ENCODE measurements around the gene ZSWIM5.
"Not testable (repeated sequence)": the region's sequence is repeated elsewhere in the genome, so short reads cannot be mapped to it uniquely, and the experiment has no call there.

Gene ZSWIM5

DNA sequence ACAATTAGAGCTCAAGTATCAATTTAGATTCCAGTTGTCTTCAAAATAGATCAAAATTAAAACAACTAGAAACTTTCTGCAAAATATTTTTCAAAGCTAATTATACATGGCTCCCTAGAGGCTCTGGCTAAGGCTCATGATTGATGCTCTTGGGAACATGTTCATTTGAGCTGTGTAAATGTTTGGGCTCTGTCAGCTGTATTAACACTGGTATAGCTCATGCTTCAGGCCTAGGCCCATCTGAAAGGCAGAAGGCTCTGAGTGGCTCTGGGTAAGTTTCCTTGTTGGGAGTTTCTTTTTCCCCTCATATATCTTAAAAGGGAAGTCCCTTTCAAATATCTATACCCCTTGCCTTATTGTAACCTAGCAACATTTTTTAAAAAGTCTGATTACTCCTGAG, 113.1 kb downstream of the ZSWIM5 start:
- no peak for DNase-seq (ENCODE audit: low spot score)

GRCh38 chr1:45089711-45090110, 116.7 kb downstream of the ZSWIM5 start:
- DNase-seq (ENCODE audit: low spot score): no peak

GRCh38 chr1:45084562-45084961, 121.8 kb downstream of the ZSWIM5 start:
- DNase-seq (ENCODE audit: low spot score): no peak

DNA sequence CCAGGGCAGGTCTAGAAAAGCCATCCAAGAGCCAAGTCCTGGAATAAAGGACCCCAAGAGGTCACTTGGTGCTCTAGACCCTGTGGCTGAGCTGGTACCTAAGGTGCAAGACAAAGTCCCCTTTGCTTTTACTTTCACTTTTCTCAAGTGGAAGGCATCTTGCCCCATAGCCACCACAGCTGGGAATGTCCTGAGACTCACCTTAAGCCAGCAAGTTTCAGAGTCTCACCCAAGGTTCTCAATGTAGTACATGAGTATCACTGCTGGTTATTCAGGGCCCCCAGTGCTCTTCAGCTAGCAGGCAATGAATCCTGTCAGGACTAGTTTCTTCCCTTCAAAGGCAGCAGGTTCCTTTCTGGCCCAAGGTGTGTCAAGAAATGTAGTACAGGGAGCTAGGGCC, 126.9 kb downstream of the ZSWIM5 start:
- no peak for DNase-seq (ENCODE audit: low spot score)

- DNase-seq (ENCODE audit: low spot score): not testable (repeated sequence)
Measured at GRCh38 chr1:45076959-45077358, 129.4 kb downstream of the ZSWIM5 start.

- no peak for DNase-seq (ENCODE audit: low spot score)
Measured at GRCh38 chr1:45071567-45071966, 134.8 kb downstream of the ZSWIM5 start.

GRCh38 chr1:45067806-45068205, 138.6 kb downstream of the ZSWIM5 start:
- no peak for DNase-seq (ENCODE audit: low spot score)

- no peak for DNase-seq (ENCODE audit: low spot score)
Measured at GRCh38 chr1:45065083-45065482, 141.3 kb downstream of the ZSWIM5 start.

DNA sequence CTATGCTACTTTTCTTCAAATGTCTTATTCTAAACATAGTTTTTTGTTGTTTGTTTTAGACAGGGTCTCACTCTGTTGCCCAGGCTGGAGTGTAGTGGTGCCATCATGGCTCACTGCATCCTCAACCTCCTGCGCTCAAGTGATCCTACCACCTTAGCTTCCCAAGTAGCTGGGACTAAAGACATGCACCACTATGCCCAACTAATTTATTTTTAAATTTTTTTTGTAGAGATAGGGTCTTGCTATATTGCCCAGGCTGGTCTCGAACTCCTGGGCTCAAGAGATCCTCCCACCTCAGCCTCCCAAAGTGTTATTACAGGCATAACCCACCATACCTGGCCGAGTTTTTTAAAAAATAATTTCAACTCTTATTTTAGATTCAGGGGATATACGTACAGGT, 143.9 kb downstream of the ZSWIM5 start:
- not testable (repeated sequence) for DNase-seq (ENCODE audit: low spot score)

DNA sequence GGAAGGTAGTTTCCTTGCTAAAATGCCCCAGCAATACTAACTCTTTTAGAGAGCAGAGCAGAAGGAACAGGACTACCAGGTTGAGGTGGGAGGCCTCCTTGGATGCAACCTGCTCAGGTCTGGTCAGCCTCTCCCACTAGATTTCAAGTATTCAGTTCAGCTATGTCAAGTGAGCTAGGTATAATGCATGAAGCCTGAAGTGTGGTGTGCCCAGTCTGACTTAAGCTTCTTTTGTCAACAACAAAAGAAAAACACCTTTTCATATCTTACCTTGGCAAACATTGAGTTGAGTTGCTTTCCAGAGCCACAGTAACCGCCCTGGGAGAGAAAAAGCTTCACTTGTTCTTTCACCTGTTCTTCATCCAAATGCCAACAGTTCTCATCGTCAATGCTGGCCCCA, 146.6 kb downstream of the ZSWIM5 start:
- DNase-seq (ENCODE audit: low spot score): no peak

- no peak for DNase-seq (ENCODE audit: low spot score)
Measured at GRCh38 chr1:45057542-45057941, 148.9 kb downstream of the ZSWIM5 start.

GRCh38 chr1:45051005-45051772, 155.2 kb downstream of the ZSWIM5 start:
- DNase-seq (ENCODE audit: low spot score): no peak

DNA sequence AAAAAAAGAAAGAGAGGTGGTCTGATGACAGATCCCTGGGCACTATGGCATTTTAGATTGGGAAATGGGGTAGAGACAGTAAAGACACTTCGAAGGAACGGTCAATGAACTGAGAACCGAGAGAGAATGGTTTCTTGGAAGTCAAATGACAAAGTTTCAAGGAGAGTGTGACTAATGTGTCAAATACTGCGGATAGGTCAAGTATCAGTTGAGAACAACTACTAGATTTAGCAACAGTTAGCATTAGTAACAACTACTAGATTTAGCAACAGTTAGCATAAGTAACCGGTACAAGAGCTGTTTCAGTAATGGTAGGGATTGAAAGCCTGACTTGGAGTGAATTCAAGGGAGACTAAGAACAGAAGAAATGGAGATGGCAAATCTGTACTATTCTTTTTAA, 159.4 kb downstream of the ZSWIM5 start:
- DNase-seq (ENCODE audit: low spot score): no peak

DNA sequence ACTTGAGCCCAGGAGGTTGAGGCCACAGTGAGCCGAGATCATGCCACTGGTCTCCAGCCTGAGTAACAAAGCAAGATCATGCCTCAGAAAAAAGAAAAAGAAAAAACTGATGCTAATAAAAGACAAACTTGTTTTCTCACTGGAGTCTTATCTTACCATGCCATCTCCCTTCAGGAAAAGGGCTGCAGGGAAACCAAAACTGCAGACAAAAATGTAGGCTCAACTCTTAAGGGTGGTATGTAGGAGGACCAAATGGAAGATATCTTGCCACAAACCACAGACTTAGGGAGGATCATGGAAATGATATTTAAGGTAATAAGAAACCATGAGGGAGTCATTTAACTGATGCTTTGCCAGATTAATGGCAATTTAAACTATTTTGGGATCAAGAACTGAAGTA, 161.5 kb downstream of the ZSWIM5 start:
- no peak for DNase-seq (ENCODE audit: low spot score)

DNA sequence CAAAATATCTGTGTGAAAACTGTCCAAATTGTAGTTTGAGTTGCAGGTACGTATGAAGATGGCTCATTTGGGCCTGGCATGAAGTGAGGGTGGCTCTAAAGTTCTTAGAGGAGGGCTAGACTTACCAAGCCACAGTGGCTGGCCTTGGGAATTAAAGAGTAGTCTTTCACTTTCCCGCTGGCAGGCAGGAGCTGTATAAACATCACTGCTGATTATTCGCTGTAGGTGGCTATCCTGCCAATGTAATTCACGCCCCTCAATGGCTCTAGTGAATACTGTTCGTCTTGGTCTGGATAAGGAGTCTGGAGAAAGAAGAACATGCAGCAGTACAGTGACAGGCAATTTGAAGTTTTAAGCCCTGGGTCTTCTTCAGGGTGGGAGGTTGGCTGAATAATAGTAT, 163.3 kb downstream of the ZSWIM5 start:
- no peak for DNase-seq (ENCODE audit: low spot score)

GRCh38 chr1:45040297-45040696, 166.1 kb downstream of the ZSWIM5 start:
- no peak for DNase-seq (ENCODE audit: low spot score)

- DNase-seq (ENCODE audit: low spot score): no peak
Measured at GRCh38 chr1:45038661-45039364, 167.6 kb downstream of the ZSWIM5 start.

DNA sequence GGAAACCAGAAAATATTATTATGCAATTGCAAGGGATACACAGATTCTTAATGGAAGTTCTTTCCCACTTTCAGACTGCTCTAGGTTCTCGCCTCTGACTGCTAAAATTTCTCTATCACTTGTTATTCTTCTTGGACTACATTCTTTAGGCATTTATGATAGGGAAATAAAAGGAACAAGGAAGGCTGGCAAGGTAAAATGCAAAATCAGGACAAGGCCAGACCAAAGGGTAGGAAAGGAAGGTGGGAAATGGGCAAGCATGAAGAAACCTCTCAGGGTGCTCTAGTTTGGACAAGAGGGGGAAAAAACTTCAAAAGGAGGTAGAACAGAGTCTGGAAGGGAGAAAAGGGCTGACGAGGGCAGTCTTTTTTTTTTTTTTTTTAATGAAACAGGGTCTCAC, 168.2 kb downstream of the ZSWIM5 start:
- DNase-seq (ENCODE audit: low spot score): no peak

GRCh38 chr1:45037456-45037855, 168.9 kb downstream of the ZSWIM5 start:
- no peak for DNase-seq (ENCODE audit: low spot score)

DNA sequence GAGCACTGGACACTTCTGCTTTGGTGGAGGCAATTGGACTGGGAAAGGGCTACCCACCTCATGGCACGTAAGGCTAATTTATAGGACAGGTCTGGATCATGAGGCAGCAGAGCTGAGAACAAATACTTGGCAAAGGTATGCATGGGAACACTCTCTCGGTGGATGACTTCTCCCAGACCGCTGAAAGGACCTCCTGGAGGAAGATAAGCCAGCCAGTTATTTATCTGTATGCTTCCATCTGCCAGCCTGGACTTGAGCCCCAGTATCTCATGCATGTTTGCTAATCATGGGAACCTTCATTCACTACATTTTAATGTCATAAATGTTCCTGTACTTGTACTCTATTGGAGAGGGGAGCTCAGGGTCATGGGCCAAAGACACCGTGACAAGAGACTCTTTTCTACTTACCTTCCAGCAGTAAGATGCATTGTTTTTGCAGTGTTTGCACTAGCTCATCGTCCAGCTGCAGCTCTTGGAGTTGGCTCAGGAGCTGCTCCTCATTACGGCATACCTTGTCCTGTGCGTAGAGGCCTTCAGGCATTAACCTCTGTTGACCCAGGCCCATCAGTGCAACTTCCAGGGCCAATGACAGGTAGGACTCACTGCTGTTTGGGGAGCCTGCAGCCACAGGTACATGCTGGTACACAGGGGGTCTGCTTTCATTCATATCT, 170.6 kb downstream of the ZSWIM5 start:
- DNase-seq (ENCODE audit: low spot score): no peak

- no peak for DNase-seq (ENCODE audit: low spot score)
Measured at GRCh38 chr1:45033356-45033755, 173.0 kb downstream of the ZSWIM5 start.

DNA sequence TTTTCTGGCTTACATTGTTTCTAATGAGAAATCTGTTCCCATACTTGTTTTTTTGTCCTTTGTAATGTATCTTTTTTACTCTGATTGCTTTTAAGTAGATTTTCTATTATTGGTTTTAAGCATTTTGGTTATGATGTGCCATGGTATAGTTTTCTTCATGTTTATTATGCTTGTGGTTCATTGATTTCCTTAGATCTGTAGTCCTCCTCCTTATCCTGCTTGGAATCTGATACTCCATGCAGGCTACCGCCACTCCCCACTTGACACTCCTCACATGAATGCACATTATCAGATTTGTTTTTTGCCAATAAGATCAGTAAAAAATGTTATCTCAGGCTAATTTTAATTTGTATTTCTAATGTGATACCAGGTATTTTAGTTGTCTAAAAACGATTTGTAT, 173.6 kb downstream of the ZSWIM5 start:
- no peak for DNase-seq (ENCODE audit: low spot score)

- no peak for DNase-seq (ENCODE audit: low spot score)
Measured at GRCh38 chr1:45026446-45026845, 180.0 kb downstream of the ZSWIM5 start.
